Progenitor cell of endocrine pancreas (in vitro differentiated cells): ENCODE measurements around the gene FAM171A2. TPM values are rescaled to one million over a fixed set of nuclear protein-coding genes. Genes with fewer than 3 reads are reported as not detected.
"Not testable (repeated sequence)": the region's sequence is repeated elsewhere in the genome, so short reads cannot be mapped to it uniquely, and the experiment has no call there.

ENCODE experiments used
- DNase-seq: peaks from one replicate; pipeline ENCODE4 v3.0.0; 2021; ENCODE audit warnings: low spot score; ENCODE audit not compliant: unreplicated experiment
- H3K27ac Mint-ChIP-seq: 2 replicates; pipeline ENCODE4 v1.8.0; 2021; ENCODE audit warnings: mild to moderate bottlenecking, moderate library complexity, mixed read lengths
- H3K27me3 Mint-ChIP-seq: 2 replicates; pipeline ENCODE4 v1.8.0; 2021; ENCODE audit warnings: mixed read lengths
- H3K36me3 Mint-ChIP-seq: 2 replicates; pipeline ENCODE4 v1.8.0; 2022; ENCODE audit warnings: mixed read lengths; ENCODE audit not compliant: insufficient read depth
- H3K4me1 Mint-ChIP-seq: 2 replicates; pipeline ENCODE4 v1.8.0; 2021; ENCODE audit warnings: low read depth, mixed read lengths
- H3K4me3 Mint-ChIP-seq: 2 replicates; pipeline ENCODE4 v1.8.0; 2021; ENCODE audit warnings: low read depth, mild to moderate bottlenecking, moderate library complexity, mixed read lengths
- H3K9me3 Mint-ChIP-seq: 2 replicates; pipeline ENCODE4 v1.8.0; 2021; ENCODE audit warnings: low read depth, mixed read lengths
- total RNA-seq: library from RNA; stranded (reverse); gene quantifications from 2 replicates; pipeline ENCODE4 v1.2.1, GENCODE V29; 2021
- TF ChIP-seq, protein P1 (sequence below): fragments of 200-600 bp; sonication (generic); IDR thresholded peaks from one replicate; pipeline ENCODE4 v1.5.0; 2021; ENCODE audit warnings: antibody characterized with exemption, mild to moderate bottlenecking; ENCODE audit not compliant: unreplicated experiment

Gene FAM171A2
- total RNA-seq, 1 donor from 2014 or later, result 42.5 TPM

DNA sequence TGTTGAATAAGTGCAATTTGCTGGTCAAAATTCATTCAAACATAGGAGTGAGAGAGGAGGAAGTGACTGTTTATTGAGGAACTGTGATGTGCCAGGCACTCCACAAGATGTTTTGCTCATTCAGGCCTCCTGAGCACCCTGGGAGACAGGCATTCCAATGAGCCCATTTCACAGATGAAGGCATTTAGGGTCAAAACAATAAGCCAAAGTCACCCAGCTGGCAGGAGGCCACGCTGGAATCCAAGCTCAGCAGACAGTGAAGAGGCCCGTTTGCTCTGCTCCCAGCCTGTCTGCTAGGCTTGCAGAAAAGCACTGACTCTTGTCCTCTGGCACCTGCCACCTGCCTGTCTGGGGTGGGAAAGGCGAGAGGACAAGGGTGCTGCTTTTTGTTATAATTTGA is 28.9 kb downstream of the FAM171A2 start:
- Mint-ChIP-seq H3K27ac (no peak overlapping the region), H3K4me1 (no peaks in the 10 kb centered on the region), H3K27me3 (peaks cover 11% of the 10 kb centered on the region), H3K4me3 (no peak overlapping the region), H3K36me3 (no peaks in the 10 kb centered on the region), H3K9me3 (no peaks in the 10 kb centered on the region)
- TF ChIP-seq, protein P1, sequence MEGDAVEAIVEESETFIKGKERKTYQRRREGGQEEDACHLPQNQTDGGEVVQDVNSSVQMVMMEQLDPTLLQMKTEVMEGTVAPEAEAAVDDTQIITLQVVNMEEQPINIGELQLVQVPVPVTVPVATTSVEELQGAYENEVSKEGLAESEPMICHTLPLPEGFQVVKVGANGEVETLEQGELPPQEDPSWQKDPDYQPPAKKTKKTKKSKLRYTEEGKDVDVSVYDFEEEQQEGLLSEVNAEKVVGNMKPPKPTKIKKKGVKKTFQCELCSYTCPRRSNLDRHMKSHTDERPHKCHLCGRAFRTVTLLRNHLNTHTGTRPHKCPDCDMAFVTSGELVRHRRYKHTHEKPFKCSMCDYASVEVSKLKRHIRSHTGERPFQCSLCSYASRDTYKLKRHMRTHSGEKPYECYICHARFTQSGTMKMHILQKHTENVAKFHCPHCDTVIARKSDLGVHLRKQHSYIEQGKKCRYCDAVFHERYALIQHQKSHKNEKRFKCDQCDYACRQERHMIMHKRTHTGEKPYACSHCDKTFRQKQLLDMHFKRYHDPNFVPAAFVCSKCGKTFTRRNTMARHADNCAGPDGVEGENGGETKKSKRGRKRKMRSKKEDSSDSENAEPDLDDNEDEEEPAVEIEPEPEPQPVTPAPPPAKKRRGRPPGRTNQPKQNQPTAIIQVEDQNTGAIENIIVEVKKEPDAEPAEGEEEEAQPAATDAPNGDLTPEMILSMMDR, result no peak
- DNase-seq, result no peak

DNA sequence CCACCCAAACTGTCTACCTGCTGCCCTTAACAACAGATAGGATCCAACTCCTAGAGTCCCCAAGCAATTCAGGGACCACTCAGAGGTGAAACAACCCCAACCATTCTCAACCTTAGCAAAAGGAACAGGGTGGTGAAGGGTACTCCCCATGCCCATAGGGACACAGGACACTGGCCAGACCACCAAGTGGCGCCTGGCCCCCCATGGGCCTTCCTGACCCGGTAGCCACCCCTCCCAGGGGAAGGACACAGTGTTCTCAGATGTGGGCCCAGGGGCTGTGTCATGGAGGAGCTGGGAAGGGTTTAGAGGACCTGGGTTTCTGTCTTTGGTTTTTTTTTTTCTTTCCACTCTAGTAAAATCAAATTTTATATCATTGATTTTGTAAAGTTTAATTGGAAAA is 29.3 kb downstream of the FAM171A2 start:
- TF ChIP-seq, protein P1, result no peak
- Mint-ChIP-seq H3K4me1 (no peaks in the 10 kb centered on the region), H3K36me3 (no peaks in the 10 kb centered on the region), H3K27ac (no peak overlapping the region), H3K4me3 (no peak overlapping the region), H3K9me3 (no peaks in the 10 kb centered on the region), H3K27me3 (peaks cover 11% of the 10 kb centered on the region)
- no peak for DNase-seq

DNA sequence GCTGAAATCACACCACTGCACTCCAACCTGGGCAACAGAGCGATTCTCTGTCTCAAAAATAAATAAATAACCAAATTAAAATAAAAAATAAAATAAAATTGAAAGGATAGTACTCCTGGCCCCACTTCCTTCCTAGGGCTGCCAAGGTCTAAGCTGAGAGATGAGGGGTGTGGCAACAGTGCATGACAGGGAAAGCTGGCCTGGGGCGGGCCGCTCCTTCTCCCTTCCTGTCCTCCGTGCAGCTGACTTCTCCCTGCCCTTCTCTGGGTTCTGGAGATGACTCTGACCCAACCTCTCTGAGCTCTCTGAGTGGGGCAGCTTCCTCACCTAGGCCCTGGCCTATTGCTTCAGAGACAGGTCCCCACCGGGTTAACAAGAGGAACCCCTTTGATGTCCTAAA is 30.3 kb downstream of the FAM171A2 start:
- H3K4me3 Mint-ChIP-seq, result no peak overlapping the region
- TF ChIP-seq, protein P1, result no peak
- no peaks in the 10 kb centered on the region for H3K36me3 Mint-ChIP-seq
- H3K4me1 Mint-ChIP-seq, result no peaks in the 10 kb centered on the region
- peaks cover 11% of the 10 kb centered on the region for H3K27me3 Mint-ChIP-seq
- no peak for DNase-seq
- no peak overlapping the region for H3K27ac Mint-ChIP-seq
- no peaks in the 10 kb centered on the region for H3K9me3 Mint-ChIP-seq

DNA sequence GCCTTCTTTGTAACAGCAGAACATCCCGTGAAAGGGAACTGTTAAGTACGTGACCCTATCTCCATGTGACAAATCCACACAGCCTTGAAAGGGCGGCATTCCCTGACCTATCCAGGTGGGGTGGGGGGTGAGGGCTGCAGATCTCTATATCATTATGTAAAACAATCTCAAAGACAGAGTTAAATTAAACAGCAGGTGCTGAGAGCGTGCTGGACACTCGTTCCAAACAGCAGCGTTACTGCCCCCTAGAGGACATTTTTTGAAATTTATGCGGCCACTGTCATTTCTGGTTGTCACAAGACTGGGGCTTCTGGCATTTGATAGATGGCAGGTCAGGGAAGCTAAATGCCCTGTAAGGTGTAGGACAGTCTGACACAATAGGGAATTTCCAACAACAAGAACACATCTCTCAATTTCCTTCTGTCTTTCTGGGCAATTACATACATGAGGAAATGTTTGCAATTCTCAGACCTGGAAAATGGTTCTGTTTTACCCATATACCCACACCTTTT is 32.3 kb downstream of the FAM171A2 start:
- Mint-ChIP-seq H3K27ac (no peak overlapping the region), H3K4me3 (no peak overlapping the region), H3K36me3 (no peaks in the 10 kb centered on the region), H3K4me1 (no peaks in the 10 kb centered on the region), H3K9me3 (no peaks in the 10 kb centered on the region), H3K27me3 (peaks cover 8% of the 10 kb centered on the region)
- DNase-seq, result peak; percentile 60
- TF ChIP-seq, protein P1, result peak; percentile 85

DNA sequence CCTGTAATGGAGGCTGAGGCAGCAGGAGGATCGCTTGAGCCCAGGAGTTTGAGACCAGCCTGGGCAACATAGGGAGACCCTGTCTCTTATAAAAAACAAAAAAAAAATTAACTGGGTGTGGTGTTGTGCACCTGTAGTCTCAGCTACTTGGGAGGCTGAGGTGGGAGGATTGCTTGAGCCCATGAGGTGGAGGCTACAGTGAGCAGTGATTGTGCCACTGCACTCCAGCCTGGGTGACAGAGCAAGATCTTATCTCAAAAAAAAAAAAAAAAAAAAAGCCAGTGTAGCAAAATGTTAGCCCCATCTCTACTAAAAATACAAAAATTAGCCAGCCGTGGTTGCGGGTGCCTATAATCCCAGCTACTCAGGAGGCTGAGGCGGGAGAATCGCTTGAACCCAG is 33.4 kb downstream of the FAM171A2 start:
- H3K4me1 Mint-ChIP-seq, DNase-seq, H3K36me3 Mint-ChIP-seq, H3K27ac Mint-ChIP-seq, H3K4me3 Mint-ChIP-seq, H3K9me3 Mint-ChIP-seq: not testable (repeated sequence)
- H3K27me3 Mint-ChIP-seq, result peaks cover 12% of the 10 kb centered on the region

DNA sequence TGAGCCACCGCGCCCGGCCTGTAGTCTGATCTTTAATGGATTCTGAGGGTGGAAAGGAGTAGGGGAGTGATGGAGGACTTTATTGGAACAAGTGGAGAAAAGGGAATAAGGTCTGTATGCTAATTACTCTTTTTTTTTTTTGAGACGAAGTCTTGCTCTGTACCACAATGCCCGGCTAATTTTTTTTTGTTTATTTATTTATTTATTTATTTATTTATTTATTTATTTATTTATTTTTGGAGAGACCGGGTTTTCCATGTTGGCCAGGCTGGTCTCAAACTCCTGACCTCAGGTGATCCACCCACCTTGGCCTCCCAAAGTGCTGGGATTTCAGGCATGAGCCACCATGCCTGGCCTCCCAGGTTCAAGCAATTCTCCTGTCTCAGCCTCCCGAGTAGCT is 34.1 kb downstream of the FAM171A2 start:
- H3K27me3 Mint-ChIP-seq, result peaks cover 13% of the 10 kb centered on the region
- H3K4me1 Mint-ChIP-seq, result not testable (repeated sequence)

More for the DNA sequence above, 34.1 kb downstream of the FAM171A2 start:
- not testable (repeated sequence) for H3K9me3 Mint-ChIP-seq, H3K36me3 Mint-ChIP-seq, H3K4me3 Mint-ChIP-seq, H3K27ac Mint-ChIP-seq, DNase-seq
